Skeletal muscle tissue (tissue), 4 donors: ENCODE measurements around the gene PRIMA1. TPM values are rescaled to one million over a fixed set of nuclear protein-coding genes. Genes with fewer than 3 reads are reported as not detected.

ENCODE experiments used
- H3K27ac ChIP-seq: one replicate; pipeline ENCODE4 v1.7.0; 2013; ENCODE audit warnings: mild to moderate bottlenecking, low read depth, low read length, inconsistent platforms
- H3K27me3 ChIP-seq, 3 donors: one replicate each; pipeline ENCODE4 v1.7.0; 2013; ENCODE audit warnings: low read length in 3 of 3; ENCODE audit not compliant: control insufficient read depth in 3 of 3, insufficient read depth in 3 of 3
- H3K36me3 ChIP-seq, 3 donors: one replicate each; pipeline ENCODE4 v1.7.0; 2013; ENCODE audit warnings: low read length in 3 of 3; ENCODE audit not compliant: control insufficient read depth in 3 of 3, insufficient read depth in 3 of 3
- H3K4me1 ChIP-seq, 3 donors: one replicate each; pipeline ENCODE4 v1.7.0; 2013; ENCODE audit warnings: low read length in 3 of 3, mild to moderate bottlenecking in 3 of 3; ENCODE audit not compliant: control insufficient read depth in 3 of 3, insufficient read depth in 3 of 3
- H3K4me3 ChIP-seq, 3 donors: one replicate each; pipeline ENCODE4 v1.7.0; 2013; ENCODE audit warnings: low read length in 3 of 3
- H3K9ac ChIP-seq, 3 donors: one replicate each; pipeline ENCODE4 v1.7.0; 2013; ENCODE audit warnings: low read length in 3 of 3, mild to moderate bottlenecking in 3 of 3, moderate library complexity in 2 of 3, low read depth in 1 of 3
- H3K9me3 ChIP-seq, 3 donors: one replicate each; pipeline ENCODE4 v1.7.0; 2013; ENCODE audit warnings: low read length in 3 of 3; ENCODE audit not compliant: control insufficient read depth in 3 of 3
- total RNA-seq: library from RNA; depleted of rRNA; stranded (reverse); fragments of >200 nt; gene quantifications from one replicate; pipeline ENCODE4 v1.2.3, GENCODE V29; 2014
- donor health status: Osteomylitis.

Gene PRIMA1
- total RNA-seq, 1 donor from 2014 or later: 0.52 TPM

- Histone ChIP-seq H3K4me1 (no peaks in the 10 kb centered on the region), H3K36me3 (no peaks in the 10 kb centered on the region), H3K4me3 (no peak overlapping the region), H3K9me3 (no peaks in the 10 kb centered on the region), H3K9ac (no peak overlapping the region), H3K27me3 (peaks cover 0 to 6% (median 5%) of the 10 kb centered on the region in 3 donors), H3K27ac (no peak overlapping the region)
These were observed 8.8 kb upstream of the PRIMA1 start for GRCh38 chr14:93797071-93797470.

GRCh38 chr14:93794756-93795155 is 6.5 kb upstream of the PRIMA1 start:
- no peaks in the 10 kb centered on the region for H3K9me3 ChIP-seq
- H3K27ac ChIP-seq: no peak overlapping the region
- H3K36me3 ChIP-seq: no peaks in the 10 kb centered on the region
- peaks cover 0 to 2% (median 0%) of the 10 kb centered on the region in 3 donors for H3K4me1 ChIP-seq
- peaks cover 0 to 14% (median 9%) of the 10 kb centered on the region in 3 donors for H3K27me3 ChIP-seq
- no peak overlapping the region for H3K9ac ChIP-seq
- no peak overlapping the region for H3K4me3 ChIP-seq

GRCh38 chr14:93793555-93794324 is 5.5 kb upstream of the PRIMA1 start:
- no peak overlapping the region for H3K9ac ChIP-seq
- peaks cover 0 to 12% (median 9%) of the 10 kb centered on the region in 3 donors for H3K27me3 ChIP-seq
- H3K36me3 ChIP-seq: no peaks in the 10 kb centered on the region
- H3K27ac ChIP-seq: no peak overlapping the region
- no peak overlapping the region for H3K4me3 ChIP-seq
- no peaks in the 10 kb centered on the region for H3K9me3 ChIP-seq
- peaks cover 7 to 10% (median 7%) of the 10 kb centered on the region in 3 donors for H3K4me1 ChIP-seq

- no peaks in the 10 kb centered on the region for H3K36me3 ChIP-seq
- H3K9ac ChIP-seq: no peak overlapping the region
- peaks cover 7 to 10% (median 8%) of the 10 kb centered on the region in 3 donors for H3K4me1 ChIP-seq
- H3K9me3 ChIP-seq: no peaks in the 10 kb centered on the region
- no peak overlapping the region for H3K4me3 ChIP-seq
- no peak overlapping the region for H3K27ac ChIP-seq
- peaks cover 0 to 19% (median 12%) of the 10 kb centered on the region in 3 donors for H3K27me3 ChIP-seq
These were observed 4.1 kb upstream of the PRIMA1 start for GRCh38 chr14:93792391-93792790.

GRCh38 chr14:93790966-93791365 is 2.7 kb upstream of the PRIMA1 start:
- no peaks in the 10 kb centered on the region for H3K9me3 ChIP-seq
- peaks cover 0 to 19% (median 12%) of the 10 kb centered on the region in 3 donors for H3K27me3 ChIP-seq
- no peak overlapping the region for H3K4me3 ChIP-seq

GRCh38 chr14:93789228-93790130 is 1.2 kb upstream of the PRIMA1 start:
- Histone ChIP-seq H3K4me3 (peak overlapping the region in 2 of 3 donors; percentile 64 to 66), H3K4me1 (peaks cover 7 to 10% (median 8%) of the 10 kb centered on the region in 3 donors), H3K9me3 (no peaks in the 10 kb centered on the region), H3K9ac (peak overlapping the region in 2 of 3 donors; percentile 54 to 55), H3K36me3 (no peaks in the 10 kb centered on the region), H3K27ac (no peak overlapping the region), H3K27me3 (peaks cover 0 to 19% (median 12%) of the 10 kb centered on the region in 3 donors)

More at GRCh38 chr14:93790966-93791365, 2.7 kb upstream of the PRIMA1 start:
- Histone ChIP-seq H3K9ac (no peak overlapping the region), H3K27ac (no peak overlapping the region), H3K36me3 (no peaks in the 10 kb centered on the region), H3K4me1 (peaks cover 7 to 10% (median 8%) of the 10 kb centered on the region in 3 donors)

GRCh38 chr14:93788543-93789227 is 400 bp upstream of the PRIMA1 start:
- Histone ChIP-seq H3K27ac (no peak overlapping the region), H3K4me1 (peaks cover 7 to 10% (median 8%) of the 10 kb centered on the region in 3 donors), H3K9me3 (no peaks in the 10 kb centered on the region), H3K27me3 (peaks cover 0 to 19% (median 12%) of the 10 kb centered on the region in 3 donors), H3K4me3 (peak overlapping the region in 2 of 3 donors; percentile 64 to 66), H3K9ac (peak overlapping the region; percentile 6 to 55 (median 54)), H3K36me3 (no peaks in the 10 kb centered on the region)

- Histone ChIP-seq H3K4me3 (peak overlapping the region in 1 of 3 donors; percentile 64), H3K36me3 (no peaks in the 10 kb centered on the region), H3K27ac (no peak overlapping the region), H3K9me3 (no peaks in the 10 kb centered on the region), H3K27me3 (peaks cover 0 to 19% (median 12%) of the 10 kb centered on the region in 3 donors), H3K4me1 (peaks cover 7 to 10% (median 8%) of the 10 kb centered on the region in 3 donors), H3K9ac (peak overlapping the region in 1 of 3 donors; percentile 6)
These were observed 606 bp downstream of the PRIMA1 start for GRCh38 chr14:93787465-93788292.

GRCh38 chr14:93785423-93785822 is 2.9 kb downstream of the PRIMA1 start:
- Histone ChIP-seq H3K4me1 (peaks cover 7 to 10% (median 8%) of the 10 kb centered on the region in 3 donors), H3K9ac (no peak overlapping the region), H3K9me3 (no peaks in the 10 kb centered on the region), H3K27ac (no peak overlapping the region), H3K4me3 (no peak overlapping the region), H3K36me3 (no peaks in the 10 kb centered on the region), H3K27me3 (peaks cover 0 to 13% (median 4%) of the 10 kb centered on the region in 3 donors)
